K562 (cell line): Measurements from ENCODE around the gene HSPB1. TPM values are rescaled to one million over a fixed set of nuclear protein-coding genes. Genes with fewer than 3 reads are reported as not detected.

Experiments
- CBX5 ChIP-seq: IDR thresholded peaks from 2 replicates; pipeline ENCODE4 v1.6.1; 2014; ENCODE audit warnings: low read depth, borderline replicate concordance
- CC2D1A ChIP-seq: fragments of 450-650 bp; IDR thresholded peaks from 2 replicates; pipeline ENCODE4 v1.6.1; 2017; ENCODE audit warnings: mild to moderate bottlenecking
- MCM5 ChIP-seq: fragments of 450-650 bp; IDR thresholded peaks from 2 replicates; pipeline ENCODE4 v1.6.1; 2016; ENCODE audit warnings: low read depth
- NCOA4 ChIP-seq: fragments of 450-650 bp; IDR thresholded peaks from 2 replicates; pipeline ENCODE4 v1.6.1; 2018; ENCODE audit warnings: mild to moderate bottlenecking; ENCODE audit not compliant: partially characterized antibody
- PHF8 ChIP-seq: fragments of 200-600 bp; sonication (generic); IDR thresholded peaks from 2 replicates; pipeline ENCODE4 v1.6.1; 2012; ENCODE audit warnings: mixed run types, mild to moderate bottlenecking, inconsistent platforms, low read length, moderate library complexity, borderline replicate concordance
- POLR2A ChIP-seq: fragments of 450-650 bp; conservative IDR thresholded peaks from 2 replicates; pipeline ENCODE4 v1.6.1; 2016
- SIRT6 ChIP-seq: IDR thresholded peaks from one replicate; pipeline ENCODE4 v1.6.1; 2012; ENCODE audit warnings: low read depth, mild to moderate bottlenecking, control low read depth, inconsistent platforms, low read length, moderate library complexity
- SRSF3 ChIP-seq: fragments of 200-400 bp; formaldehyde crosslinking; IDR thresholded peaks from 2 replicates; pipeline ENCODE4 v1.6.1; 2016; ENCODE audit warnings: mild to moderate bottlenecking, low read length, moderate library complexity; ENCODE audit not compliant: insufficient read depth
- ZFPM2 ChIP-seq: fragments of 250-450 bp; sonication (Bioruptor Pico); IDR thresholded peaks from 2 replicates; pipeline ENCODE4 v1.5.1; 2022; ENCODE audit warnings: mild to moderate bottlenecking
- ZNF121 ChIP-seq: sonication (generic); formaldehyde crosslinking; conservative IDR thresholded peaks from 2 replicates; pipeline ENCODE4 v1.8.0; 2022; ENCODE audit warnings: missing genetic modification reagents
- ZNF57 ChIP-seq: fragments of 450-650 bp; formaldehyde crosslinking; IDR thresholded peaks from 2 replicates; pipeline ENCODE4 v1.4.0; 2020; ENCODE audit warnings: mild to moderate bottlenecking, moderate library complexity
- polyA plus RNA-seq, 8 experiments: library from polyadenylated mRNA; depleted of rRNA in 4 of 8; stranded (reverse) in 5 of 8; unstranded in 3 of 8; fragments of >200 nt; fragmentation: Nextera tagmentation in 2 of 8; fragmentation: Illumina TruSeq in 1 of 8; extraction: Ambion mirVana in 2 of 8; extraction: Trizol in 1 of 8; gene quantifications; 2 replicates each; pipeline versions ENCODE4 v1.2.1 to v1.2.3, GENCODE V29; 2011 to 2014; ENCODE audit warnings: inconsistent platforms in 1 of 8, missing spikeins in 1 of 8
- total RNA-seq, 7 experiments: library from RNA; depleted of rRNA in 6 of 7; stranded (reverse); fragments of >200 nt in 6 of 7; fragmentation: Illumina TruSeq in 2 of 7; extraction: Trizol in 2 of 7; gene quantifications; 2 replicates each; pipeline versions ENCODE4 v1.2.1 to v1.2.3, GENCODE V29; 2011 to 2021; ENCODE audit warnings: low replicate concordance in 1 of 7
- TF ChIP-seq, protein P1 (sequence below): fragments of 450-650 bp; IDR thresholded peaks from 2 replicates; pipeline ENCODE4 v1.6.1; 2017; ENCODE audit warnings: antibody characterized with exemption
- TF ChIP-seq, protein P2 (sequence below): IDR thresholded peaks from 2 replicates; pipeline ENCODE4 v1.6.1; 2012; ENCODE audit warnings: low read depth, low read length, improper control_type of control experiment, borderline replicate concordance
- TF ChIP-seq, protein P3 (sequence below): fragments of 450-650 bp; formaldehyde crosslinking; IDR thresholded peaks from 2 replicates; pipeline ENCODE4 v1.4.0; 2020; ENCODE audit warnings: mild to moderate bottlenecking, mixed read lengths
- TF ChIP-seq, protein P4 (sequence below), 2 experiments: fragments of 450-650 bp; formaldehyde crosslinking in 1 of 2; IDR thresholded peaks; 2 replicates each; pipeline versions ENCODE4 v1.4.0 to v1.6.1; 2014 to 2020; ENCODE audit warnings: mild to moderate bottlenecking in 2 of 2, borderline replicate concordance in 1 of 2, low read depth in 1 of 2

The HSPB1 gene
- total and polyA plus RNA-seq, 9 of the 15 experiments (the other 6 are each of a cell fraction or from before 2014, with no cell fraction given), result 27.1 to 522 (median 138) TPM

DNA sequence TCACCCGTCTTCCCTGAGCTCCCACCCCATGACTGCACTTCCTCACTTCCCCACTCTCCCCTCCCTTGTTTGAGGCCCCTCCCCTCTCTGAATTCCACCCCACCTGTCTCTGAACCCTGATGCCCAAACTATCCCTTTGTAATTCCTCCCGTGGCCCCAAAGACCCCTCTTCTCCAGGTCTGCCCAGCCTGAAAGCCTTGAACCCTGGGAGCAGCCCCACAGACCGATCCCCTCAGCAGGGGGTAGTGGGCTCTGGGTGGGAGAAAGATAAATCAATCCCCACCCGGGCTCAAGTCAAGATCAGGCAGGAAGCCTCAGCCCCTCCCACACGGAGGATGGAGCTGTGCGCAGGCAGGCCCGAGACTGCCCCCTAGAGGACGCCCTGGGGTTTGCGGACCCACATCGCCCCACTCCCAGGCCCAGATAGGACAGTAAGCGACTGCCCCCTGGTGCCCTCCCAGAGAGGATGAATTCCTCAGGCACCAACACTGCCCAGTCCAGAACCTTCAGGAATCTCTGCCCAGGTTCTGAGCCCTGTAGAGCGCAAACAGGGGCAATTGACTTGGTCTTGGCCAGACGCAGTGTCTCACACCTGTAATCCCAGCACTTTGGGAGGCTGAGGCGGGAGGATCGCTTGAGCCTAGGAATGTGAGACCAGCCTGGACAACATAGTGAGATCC is 11.7 kb downstream of the HSPB1 start (continued):
- TF ChIP-seq, protein P1, sequence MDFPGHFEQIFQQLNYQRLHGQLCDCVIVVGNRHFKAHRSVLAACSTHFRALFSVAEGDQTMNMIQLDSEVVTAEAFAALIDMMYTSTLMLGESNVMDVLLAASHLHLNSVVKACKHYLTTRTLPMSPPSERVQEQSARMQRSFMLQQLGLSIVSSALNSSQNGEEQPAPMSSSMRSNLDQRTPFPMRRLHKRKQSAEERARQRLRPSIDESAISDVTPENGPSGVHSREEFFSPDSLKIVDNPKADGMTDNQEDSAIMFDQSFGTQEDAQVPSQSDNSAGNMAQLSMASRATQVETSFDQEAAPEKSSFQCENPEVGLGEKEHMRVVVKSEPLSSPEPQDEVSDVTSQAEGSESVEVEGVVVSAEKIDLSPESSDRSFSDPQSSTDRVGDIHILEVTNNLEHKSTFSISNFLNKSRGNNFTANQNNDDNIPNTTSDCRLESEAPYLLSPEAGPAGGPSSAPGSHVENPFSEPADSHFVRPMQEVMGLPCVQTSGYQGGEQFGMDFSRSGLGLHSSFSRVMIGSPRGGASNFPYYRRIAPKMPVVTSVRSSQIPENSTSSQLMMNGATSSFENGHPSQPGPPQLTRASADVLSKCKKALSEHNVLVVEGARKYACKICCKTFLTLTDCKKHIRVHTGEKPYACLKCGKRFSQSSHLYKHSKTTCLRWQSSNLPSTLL, result no peak
- no peak for TF ChIP-seq MCM5
- no peak for TF ChIP-seq SRSF3
- no peak for TF ChIP-seq POLR2A
- TF ChIP-seq, protein P2, sequence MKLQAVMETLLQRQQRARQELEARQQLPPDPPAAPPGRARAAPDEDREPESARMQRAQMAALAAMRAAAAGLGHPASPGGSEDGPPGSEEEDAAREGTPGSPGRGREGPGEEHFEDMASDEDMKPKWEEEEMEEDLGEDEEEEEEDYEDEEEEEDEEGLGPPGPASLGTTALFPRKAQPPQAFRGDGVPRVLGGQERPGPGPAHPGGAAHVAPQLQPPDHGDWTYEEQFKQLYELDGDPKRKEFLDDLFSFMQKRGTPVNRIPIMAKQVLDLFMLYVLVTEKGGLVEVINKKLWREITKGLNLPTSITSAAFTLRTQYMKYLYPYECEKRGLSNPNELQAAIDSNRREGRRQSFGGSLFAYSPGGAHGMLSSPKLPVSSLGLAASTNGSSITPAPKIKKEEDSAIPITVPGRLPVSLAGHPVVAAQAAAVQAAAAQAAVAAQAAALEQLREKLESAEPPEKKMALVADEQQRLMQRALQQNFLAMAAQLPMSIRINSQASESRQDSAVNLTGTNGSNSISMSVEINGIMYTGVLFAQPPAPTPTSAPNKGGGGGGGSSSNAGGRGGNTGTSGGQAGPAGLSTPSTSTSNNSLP, result peak; percentile 51; the same call in 1 of the 2 replicates
- TF ChIP-seq SIRT6, result no peak
- no peak for TF ChIP-seq NCOA4
- TF ChIP-seq CBX5, result peak; percentile 44; the same call in 1 of the 2 replicates
- TF ChIP-seq ZNF121 (CRISPR knock-in tag), result peak; percentile 100
- TF ChIP-seq, protein P3, sequence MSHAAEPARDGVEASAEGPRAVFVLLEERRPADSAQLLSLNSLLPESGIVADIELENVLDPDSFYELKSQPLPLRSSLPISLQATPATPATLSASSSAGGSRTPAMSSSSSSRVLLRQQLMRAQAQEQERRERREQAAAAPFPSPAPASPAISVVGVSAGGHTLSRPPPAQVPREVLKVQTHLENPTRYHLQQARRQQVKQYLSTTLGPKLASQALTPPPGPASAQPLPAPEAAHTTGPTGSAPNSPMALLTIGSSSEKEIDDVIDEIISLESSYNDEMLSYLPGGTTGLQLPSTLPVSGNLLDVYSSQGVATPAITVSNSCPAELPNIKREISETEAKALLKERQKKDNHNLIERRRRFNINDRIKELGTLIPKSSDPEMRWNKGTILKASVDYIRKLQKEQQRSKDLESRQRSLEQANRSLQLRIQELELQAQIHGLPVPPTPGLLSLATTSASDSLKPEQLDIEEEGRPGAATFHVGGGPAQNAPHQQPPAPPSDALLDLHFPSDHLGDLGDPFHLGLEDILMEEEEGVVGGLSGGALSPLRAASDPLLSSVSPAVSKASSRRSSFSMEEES (CRISPR knock-in tag), result no peak
- TF ChIP-seq PHF8, result no peak
- TF ChIP-seq ZNF57 (CRISPR knock-in tag), result no peak
- TF ChIP-seq, protein P4, sequence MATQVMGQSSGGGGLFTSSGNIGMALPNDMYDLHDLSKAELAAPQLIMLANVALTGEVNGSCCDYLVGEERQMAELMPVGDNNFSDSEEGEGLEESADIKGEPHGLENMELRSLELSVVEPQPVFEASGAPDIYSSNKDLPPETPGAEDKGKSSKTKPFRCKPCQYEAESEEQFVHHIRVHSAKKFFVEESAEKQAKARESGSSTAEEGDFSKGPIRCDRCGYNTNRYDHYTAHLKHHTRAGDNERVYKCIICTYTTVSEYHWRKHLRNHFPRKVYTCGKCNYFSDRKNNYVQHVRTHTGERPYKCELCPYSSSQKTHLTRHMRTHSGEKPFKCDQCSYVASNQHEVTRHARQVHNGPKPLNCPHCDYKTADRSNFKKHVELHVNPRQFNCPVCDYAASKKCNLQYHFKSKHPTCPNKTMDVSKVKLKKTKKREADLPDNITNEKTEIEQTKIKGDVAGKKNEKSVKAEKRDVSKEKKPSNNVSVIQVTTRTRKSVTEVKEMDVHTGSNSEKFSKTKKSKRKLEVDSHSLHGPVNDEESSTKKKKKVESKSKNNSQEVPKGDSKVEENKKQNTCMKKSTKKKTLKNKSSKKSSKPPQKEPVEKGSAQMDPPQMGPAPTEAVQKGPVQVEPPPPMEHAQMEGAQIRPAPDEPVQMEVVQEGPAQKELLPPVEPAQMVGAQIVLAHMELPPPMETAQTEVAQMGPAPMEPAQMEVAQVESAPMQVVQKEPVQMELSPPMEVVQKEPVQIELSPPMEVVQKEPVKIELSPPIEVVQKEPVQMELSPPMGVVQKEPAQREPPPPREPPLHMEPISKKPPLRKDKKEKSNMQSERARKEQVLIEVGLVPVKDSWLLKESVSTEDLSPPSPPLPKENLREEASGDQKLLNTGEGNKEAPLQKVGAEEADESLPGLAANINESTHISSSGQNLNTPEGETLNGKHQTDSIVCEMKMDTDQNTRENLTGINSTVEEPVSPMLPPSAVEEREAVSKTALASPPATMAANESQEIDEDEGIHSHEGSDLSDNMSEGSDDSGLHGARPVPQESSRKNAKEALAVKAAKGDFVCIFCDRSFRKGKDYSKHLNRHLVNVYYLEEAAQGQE (IDR thresholded peaks at IDR 0.05; ENCODE audit: borderline replicate concordance), result peak; percentile 99
- TF ChIP-seq, protein P4 (CRISPR knock-in tag; IDR thresholded peaks at IDR 0.05; ENCODE audit: low read depth), result no peak
- peak; percentile 98 for TF ChIP-seq CC2D1A
- TF ChIP-seq ZFPM2 (CRISPR knock-in tag), result no peak
